Putamen (tissue), 1 donor: Measurements from ENCODE around the gene HS6ST1.
"Not testable (repeated sequence)": the region's sequence is repeated elsewhere in the genome, so short reads cannot be mapped to it uniquely, and the experiment has no call there.

Source experiments
- DNase-seq: peaks from one replicate; pipeline ENCODE4 v3.0.0-alpha.2; 2016; ENCODE audit warnings: low spot score

Gene HS6ST1

DNA sequence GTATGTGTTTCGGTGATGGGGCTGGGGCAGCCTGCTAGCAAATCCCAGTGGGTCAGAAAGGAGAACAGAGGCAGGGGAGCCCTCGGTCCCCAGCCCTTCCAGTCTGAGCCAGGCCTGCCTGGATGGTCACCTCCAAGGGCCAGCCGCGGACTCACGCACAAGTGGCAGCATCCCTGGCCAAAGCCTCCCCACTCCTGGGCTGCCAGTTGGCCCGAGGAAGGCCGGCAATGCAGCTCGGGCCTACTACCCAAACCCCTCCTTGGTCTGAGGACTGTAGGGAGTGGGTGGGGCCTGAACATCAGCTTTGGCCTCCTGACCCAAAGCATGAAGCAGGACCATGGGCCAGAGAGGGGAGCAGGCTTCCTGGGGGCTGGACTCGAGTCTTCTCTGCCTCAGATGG, 51.5 kb downstream of the HS6ST1 start:
- not testable (repeated sequence) for DNase-seq

GRCh38 chr2:128266463-128266862, 52.2 kb downstream of the HS6ST1 start:
- not testable (repeated sequence) for DNase-seq

DNA sequence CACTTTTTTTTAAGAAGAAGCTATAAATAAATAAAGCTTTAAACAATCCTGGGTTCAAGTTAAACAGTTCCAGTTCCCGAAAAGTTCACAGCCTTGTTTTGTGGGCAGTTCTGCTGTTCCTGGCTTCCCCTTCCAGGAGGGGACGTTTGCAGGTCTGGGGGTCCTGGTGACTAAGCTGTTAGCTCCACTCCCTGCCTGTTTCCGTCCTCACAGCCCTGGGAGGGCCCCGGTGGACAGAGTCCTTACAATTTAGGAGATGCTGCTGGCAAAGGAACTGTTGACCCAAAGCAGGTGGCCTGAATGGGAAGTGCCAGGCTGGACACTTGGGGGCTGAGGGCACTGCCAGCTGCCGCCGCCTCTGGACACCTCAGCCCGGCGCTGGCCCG, 53.1 kb downstream of the HS6ST1 start:
- DNase-seq: not testable (repeated sequence)

- DNase-seq: no peak
Observed at GRCh38 chr2:128264881-128265607, 53.6 kb downstream of the HS6ST1 start.

DNA sequence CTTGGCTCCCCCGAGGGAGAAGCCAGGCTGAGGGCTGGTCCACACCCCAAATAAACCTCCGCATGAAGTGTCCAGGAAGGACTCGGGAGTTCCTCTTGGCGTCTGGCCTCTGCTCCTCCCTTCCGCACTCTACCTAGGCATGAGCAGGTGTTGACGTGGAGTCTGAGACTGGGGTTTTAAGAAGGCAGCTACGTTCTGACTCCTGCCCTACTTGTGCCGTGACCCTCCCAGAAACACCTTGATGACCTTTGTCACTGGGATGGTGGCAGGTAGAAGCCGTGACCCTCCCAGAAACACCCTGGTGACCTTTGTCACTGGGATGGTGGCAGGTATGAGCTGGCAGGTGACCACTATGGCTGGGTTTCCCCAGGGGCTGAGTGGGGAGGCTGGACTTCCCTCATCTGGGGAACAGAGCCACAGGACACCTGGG, 54.8 kb downstream of the HS6ST1 start:
- no peak for DNase-seq

DNA sequence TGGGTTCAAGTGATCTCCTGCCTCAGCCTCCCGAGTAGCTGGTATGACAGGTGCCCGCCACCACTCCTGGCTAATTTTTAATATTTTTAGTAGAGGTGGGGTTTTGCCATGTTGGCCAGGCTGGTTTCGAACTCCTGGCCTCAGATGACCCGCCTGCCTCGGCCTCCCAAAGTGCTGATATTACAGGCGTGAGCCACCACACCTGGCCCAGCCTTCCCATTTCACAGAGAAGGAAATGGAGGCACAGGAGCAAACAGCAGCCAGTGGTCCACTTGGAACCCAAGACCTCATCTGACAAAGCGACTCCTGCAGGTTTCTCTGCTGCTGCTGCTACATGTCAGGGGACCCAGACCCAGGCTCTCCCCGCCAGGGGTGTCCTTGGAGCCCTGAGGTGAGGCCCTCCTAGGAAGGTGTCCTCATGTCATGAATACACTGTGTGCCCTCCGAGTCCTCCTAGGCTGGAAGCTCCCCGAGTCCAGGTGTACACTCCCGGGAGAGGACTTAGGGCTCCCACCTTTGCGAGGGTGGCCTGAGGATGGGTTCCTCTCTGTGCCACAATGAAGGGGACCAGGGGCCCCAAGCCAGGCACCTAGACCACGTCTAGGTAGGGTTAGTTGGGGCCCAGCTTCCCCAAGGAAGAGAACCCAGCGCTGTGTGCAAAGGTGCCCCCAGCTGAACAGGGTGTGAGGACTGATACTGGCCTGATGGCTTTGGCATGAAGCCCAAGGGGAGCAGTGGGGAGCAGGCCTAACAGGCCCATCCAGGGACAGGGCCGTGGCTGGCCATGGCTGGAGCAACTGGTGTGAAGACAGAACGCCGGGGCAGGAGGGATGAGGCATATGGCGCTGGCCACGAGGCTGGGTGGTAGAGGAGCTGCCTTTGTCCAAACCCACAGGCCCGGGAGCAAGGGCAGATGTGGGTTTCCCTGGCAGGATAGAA, 56.1 kb downstream of the HS6ST1 start:
- DNase-seq: no peak

DNA sequence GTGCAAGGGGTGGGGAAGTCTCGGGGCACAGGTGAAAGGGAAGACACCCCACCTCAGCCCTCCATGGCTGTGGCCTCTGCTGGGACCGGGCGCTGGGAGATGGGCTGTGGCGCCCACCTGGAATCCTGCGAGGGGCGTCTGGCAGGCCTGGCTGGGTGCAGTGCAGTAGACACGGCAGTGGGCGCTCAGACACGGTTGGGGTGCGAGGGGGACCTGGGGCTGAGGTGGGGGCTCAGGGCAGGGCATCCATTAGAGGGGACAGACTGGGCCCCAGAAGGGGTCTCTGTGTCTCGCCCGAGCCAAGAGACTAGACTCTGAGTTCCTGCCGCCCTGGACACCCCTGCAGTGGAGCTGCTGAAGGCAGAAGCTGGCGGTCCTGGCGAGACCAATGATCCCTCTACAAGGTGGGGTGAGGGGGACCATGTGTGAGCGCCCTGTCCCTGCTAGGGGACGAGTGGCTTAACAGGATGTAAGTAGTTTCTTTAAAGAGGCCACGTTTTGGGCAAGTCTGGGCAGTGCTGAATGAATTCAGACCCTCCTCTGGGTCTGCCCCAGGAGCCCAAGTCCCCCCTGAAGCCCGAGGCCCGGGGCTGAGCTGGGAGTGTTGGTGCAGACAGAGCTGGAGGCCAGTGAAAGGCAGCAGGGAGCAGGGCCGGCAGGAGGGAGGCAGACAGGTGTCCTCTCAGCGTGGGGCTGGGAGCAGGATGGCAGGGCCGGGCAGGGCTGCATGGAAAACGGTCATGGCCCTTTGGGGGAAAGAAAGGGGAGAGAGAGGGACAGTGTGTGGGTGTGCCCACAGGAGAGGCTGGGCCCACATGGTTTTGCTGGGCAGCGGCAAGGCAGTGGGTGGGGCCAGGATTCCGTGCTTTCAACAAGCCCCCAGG, 57.2 kb downstream of the HS6ST1 start:
- no peak for DNase-seq

GRCh38 chr2:128260239-128261138, 58.2 kb downstream of the HS6ST1 start:
- peak; percentile 76 for DNase-seq

DNA sequence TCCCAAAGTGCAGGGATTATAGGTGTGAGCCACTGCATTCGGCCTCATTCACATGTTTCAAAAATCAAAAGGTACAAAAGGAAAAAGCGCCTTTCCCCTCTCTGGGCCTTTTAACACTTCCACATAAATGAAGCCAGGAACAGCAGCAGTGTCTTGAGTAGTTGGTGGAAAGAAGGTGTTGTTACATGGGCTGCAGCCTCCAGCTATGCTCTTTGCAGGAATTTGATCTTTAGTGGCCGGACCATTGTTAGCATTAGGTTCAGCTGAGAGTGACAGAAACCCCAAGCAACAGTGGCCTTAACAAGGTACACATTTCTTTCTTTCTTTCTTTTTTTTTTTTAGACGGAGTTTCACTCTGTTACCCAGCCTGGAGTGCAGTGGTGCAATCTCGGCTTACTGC, 59.1 kb downstream of the HS6ST1 start:
- no peak for DNase-seq

- no peak for DNase-seq
Observed at GRCh38 chr2:128258218-128258617, 60.5 kb downstream of the HS6ST1 start.

DNA sequence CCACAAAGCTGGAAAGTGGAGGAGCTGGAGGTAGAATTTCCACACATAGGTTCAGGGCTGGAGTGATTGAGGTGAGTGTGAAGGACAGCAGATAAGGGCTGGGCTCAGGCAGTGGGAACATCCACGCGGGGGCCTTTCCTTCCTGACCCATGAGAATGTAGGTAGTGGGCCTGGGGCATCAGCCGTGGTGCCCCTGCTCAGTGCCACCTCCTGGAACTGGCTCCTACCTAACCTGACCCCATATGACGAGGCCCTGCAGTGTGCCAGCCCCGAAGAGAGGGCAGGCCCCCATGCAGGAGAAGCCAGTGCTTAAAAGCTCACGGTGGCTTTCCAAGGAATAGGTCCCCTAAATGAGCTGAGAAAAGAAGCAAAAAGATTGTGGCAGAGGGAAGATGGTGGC, 66.2 kb downstream of the HS6ST1 start:
- DNase-seq: no peak

DNA sequence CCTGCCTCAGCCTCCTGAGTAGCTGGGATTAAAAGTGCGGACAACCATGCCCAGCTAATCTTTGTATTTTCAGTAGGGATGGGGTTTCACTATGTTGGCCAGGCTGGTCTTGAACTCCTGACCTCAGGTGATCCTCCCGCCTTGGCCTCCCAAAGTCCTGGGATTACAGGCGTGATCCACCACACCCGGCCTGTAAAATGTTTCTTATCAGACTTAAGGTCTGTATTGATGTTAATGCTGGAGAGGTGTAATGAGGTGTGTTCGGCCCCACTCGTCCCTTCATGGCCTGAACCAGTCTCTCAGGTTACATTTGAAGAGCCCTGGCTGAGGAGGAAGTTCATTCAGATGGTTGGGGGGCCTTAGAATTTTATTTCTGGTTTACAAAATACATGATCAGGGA, 66.6 kb downstream of the HS6ST1 start:
- not testable (repeated sequence) for DNase-seq

GRCh38 chr2:128250229-128251025, 68.2 kb downstream of the HS6ST1 start:
- no peak for DNase-seq

DNA sequence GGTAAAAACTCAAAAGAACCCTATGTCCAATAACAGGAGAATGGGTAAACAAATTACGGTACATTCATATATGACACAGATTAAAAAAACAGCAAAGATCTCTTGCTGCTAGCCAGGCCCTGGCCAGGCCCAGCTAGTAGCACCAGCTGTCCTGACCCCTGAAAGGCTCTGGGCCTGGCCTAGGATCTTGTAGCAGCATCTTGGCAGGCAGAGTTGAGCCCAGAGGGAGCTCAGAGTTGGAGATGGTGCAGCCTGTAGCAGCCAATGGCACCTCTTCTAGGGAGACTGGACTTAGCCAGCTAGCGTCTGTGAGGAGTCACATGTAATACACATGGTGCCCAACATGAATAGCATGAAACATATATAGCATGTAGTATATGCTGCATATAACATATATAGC, 69.1 kb downstream of the HS6ST1 start:
- no peak for DNase-seq

- no peak for DNase-seq
Observed at GRCh38 chr2:128245813-128246212, 72.9 kb downstream of the HS6ST1 start.

DNA sequence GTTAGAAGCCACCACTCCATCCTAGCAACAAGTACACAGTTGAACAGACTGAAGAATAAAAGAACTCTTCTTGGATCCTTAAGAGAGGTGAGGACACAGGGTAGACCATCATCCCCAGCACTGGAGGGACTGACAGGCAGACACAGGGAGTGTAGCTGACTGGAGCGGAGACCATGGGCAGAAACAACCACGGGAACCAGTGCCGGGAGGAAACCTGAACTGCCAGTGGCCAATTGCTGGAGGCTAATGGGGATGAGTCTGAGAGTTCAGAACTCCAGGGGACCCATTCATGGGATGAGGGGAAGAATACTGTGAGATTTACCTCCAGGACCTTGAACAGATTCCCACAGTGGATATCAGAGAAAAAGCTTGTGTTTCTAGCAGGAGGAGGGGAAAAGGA, 76.8 kb downstream of the HS6ST1 start:
- no peak for DNase-seq

- DNase-seq: peak; percentile 77
Observed at GRCh38 chr2:128237911-128238697, 80.6 kb downstream of the HS6ST1 start.

DNA sequence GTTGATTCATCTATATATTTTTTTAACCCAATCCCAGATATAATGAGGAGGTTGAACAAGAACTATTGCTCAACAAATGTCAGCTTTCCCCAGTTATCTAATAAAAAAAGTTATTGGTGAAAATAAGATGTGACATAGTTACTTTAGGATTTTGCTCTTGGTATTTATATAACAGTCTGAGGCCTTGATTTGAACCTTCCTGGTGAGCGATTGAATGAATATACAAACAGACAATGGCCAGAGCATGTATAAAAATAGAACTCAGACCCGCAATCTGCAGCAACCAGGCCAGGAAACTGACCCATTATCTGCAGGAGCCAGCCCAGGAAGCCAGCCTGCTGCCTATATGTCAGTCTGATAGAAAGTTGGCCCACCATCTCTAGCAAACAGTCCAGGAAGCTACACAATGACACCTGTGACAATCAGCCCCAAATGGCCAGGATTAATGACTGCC, 81.6 kb downstream of the HS6ST1 start:
- peak; percentile 24 for DNase-seq

DNA sequence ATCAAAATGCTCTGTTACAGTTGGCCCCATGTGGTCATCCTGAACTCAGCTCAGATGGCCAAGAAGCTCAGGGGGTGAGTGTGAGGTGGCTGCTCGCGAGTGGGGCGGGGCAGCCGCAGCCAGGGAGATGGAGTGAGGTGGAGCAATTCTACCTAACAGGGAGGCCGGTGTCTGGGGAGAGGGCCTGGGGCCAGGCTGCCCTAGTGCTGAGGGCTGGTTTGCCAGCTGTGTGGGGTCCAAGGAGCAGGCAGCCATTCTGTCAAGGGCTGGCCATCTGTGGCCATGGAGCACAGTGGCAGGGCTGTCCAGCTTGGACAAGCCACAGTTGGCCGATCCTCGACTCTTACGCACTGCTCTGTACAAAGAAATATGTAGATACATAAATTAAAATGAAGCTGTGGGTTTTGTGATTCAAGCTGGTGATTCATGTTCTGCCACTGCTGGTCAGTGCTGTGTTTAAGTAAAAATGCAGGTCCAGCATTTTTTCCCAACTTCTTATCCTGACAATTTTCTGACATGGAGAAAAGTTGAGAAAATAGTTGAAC, 82.1 kb downstream of the HS6ST1 start:
- no peak for DNase-seq
